Activated gamma-delta T cell treated with Interleukin-2 at 50 U/mL for 16 hours (primary cell): ENCODE measurements around the gene AJUBA.
"Not testable (repeated sequence)": the region's sequence is repeated elsewhere in the genome, so short reads cannot be mapped to it uniquely, and the experiment has no call there.

Experiments used
- DNase-seq: peaks from one replicate; pipeline ENCODE4 v3.0.0-alpha.2; 2020

The AJUBA gene

DNA sequence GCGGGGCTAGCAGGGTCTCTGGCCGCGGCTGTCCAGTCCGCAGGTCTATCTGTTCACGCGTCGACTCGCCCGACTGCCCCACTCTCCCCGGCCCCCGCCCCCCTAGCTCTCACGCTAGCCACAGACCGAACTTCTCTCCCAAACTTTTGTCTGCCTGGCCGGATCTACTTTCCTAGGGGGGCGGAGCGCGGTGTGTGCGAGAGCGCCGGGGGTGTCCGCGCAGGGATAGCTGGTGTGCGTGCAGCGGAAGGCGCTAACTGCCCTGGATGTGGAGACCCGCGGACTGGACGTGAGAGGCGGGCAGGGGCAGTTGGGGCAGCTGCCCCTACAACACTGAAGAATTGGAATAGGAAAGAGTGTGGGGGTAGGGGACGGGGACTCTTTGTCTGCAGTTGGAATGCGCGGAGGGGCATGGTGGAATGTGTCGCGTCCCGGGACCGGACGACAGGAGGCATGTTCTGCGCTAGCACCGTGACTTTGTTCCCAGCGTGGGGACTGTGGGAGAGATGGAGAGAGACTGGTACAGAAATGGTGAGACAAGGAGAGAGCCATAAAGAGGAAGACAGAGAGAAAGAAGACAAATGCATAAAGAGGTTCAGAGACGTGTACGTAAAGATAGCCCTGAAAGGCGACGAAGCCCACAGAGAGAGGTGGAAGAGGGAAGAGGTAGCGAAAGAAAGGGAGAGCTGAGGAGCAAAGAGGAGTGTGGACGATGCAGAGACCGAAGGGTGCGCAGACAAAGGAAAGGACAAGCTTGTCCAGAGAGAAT, at the start of gene AJUBA:
AJUBA (minus strand) TSS at position 75 of the 769 bp plus-strand sequence. CDS start 285 bp downstream, outside the sequence.
- DNase-seq, result peak; percentile 62

DNA sequence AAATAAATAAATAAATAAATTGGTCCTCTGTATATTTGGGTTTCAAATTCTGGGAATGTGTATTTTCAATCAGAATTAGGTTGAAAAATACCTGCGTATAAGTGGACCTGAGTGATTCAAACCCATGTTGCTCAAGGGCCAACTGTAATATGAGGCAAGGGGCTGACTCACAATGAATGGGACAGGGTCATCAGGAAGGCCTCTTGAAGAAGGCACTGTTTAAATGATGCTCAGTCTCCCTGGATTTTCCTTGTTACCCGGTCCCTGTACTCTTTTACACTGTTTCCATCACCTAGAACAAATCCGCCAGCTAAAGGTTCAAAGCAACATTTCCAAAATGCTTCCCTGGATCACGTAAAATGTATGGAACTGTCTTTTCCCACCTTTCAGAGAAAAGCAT, 48.6 kb upstream of the AJUBA start:
- no peak for DNase-seq

DNA sequence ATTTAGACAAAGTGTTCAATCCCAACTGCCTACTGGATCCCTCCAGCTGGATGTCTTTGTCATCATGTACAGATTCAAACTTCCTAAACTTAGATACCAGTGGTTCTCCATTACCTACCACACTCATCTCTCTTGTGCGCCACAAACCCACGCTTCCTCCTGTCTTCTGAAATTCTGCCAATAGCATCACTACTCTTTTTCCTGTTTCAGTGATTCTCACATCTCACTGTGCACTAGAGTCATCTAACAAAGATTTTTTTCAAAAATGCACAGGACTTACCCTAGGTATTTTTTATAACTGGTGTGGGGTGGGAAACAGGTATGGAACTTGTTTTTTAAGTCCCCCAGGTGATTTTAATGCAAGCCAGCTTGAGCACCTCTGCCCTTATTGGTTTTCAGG, 46.4 kb upstream of the AJUBA start:
- no peak for DNase-seq

DNA sequence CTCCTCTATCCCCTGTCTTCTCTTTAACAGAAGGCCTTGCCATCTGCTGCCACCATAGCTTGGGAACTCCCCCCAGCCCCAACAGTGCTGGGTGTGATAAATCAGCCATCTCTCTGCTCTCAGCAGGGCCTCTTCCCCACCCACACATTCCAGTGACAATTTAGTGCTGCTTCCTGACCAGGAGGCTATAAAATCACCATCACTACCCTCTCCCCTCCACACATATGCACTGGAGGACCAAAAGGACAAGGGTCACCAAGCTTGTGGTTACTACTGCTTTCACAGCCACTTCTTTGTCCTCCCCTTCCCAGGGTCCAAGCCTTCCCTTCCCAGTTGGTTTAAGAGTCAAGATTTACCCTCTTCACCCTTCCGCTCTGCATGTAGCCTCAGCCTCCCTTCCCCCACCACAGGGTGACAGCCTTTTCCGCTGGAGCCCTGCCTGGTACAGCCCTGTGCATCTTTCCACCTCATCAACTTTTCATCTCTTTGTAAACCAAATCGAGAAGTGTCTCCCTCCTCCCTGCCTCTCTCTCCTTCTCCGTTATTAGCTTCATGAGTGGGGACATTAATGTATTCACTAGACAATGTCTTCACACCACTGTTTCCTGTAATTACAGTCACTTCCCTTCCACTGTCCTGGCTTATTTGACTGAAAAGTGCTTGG, 42.9 kb upstream of the AJUBA start:
- DNase-seq, result no peak

DNA sequence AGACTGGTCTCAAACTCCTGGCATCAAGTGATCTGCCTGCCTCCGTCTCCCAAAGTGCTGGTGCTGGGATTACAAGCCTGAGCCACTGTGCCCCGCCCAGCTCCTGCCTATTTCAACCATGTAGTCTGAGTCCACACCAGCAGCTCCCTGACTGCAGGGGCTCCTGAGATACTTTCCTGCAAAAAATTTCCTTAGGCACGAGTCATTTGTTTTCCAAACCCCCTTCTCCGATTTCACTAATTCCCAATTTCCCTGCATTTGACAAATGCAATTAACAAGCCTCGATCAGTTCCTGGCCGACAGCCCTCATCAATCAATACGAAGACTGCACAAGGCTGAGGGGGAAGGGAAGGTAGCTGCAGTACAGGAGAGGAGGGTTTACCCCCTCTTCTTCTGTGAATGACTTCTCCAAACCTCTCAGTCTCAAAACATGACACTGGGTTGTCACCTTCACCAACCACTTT, 42.3 kb upstream of the AJUBA start:
- DNase-seq, result no peak

DNA sequence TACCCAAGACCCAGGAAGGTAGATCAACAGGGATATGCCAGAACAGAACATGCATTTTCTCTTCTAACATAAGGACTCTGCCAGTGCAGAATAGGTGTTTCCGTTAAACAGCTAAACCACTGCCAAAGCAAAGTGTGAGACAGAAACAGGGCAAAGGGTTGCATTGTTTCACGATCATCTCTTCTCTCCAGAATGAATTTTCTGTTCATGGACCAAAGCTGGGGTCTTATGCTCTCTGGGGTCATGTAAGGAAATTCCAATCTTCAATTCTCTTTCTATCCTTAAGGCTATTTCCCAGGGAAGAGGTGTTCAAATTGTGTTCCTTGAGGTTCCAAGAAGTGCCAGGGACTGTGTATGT, 41.4 kb upstream of the AJUBA start:
- no peak for DNase-seq

DNA sequence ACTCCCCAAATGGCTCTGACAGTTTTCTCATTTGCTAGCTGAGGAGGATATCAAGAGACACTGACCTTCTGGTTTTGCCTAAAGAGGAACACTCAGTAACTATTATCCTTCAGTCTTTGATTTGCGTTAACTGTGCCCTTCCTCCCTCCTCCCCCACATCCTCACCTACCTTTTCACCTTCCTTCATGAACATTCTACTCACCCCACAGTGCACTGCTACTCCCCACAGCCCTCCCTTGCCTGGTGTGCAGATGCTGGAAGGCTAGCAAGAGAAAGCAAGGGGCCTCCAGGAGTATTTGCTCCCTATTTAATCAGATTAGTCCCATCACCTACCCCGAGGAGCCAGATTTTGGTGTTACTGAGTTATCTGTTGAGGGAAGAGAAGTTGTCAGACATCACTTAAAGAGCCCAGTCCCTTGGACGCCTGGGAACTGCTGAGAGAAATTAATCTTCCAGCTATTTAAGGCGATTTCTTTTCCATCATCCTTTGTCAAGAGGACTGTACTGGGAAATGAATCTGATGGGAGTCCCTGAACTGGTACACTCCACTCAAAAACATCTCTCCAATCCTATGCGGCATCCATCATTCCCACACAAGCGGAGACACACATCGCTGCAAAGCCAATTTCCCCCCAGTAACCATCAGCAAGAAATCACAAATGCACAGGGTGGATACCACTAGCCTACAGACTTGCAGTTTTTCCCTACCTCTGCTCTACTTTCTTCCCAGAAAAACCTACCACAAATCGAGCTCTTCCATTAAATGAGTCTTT, 40.9 kb upstream of the AJUBA start:
- no peak for DNase-seq

DNA sequence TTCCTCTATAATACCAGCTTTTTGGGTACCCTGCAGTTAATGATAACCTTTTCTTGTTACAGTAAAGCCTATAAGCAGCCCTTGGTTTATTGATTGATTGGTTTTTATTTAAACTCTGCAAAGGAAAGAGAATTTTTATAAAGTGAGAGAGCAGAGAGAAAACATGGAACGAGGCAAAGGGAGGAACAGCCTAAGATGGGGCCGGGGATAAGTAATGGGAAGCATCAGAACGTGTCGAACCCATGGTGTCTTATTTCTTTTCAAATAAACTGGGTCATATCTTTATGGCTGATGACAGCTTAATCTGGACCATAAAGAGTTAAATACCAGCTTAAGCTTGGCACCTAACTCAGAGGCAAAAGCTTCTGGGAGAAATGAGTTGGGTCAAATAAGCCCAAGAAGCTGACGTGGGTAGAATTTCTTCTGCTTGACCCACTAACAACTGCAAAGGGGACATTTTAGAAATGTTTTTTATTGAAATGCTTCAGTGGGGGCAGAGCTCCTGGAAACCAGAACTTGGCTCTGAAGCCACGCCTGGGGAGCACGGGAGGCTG, 39.6 kb upstream of the AJUBA start:
- no peak for DNase-seq

DNA sequence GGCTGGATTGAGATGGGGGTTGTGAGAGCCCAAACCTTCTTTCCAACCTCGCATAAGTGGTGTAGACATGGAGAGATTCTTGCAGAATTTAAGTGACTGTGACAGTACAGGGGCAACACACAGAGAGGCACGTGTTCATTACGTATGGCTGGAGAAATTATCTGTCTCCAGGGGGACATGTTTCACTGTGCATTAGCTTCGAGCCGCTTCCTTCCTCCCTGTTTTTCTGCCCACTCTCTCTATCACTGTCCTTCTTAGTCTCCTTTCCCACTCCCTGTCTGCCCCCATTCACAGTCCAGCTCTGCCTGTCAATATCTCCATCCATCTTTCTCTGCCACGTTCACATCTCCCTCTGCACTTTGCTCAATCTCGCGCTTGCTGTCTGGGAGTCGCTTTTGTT, 39.1 kb upstream of the AJUBA start:
- DNase-seq, result no peak

DNA sequence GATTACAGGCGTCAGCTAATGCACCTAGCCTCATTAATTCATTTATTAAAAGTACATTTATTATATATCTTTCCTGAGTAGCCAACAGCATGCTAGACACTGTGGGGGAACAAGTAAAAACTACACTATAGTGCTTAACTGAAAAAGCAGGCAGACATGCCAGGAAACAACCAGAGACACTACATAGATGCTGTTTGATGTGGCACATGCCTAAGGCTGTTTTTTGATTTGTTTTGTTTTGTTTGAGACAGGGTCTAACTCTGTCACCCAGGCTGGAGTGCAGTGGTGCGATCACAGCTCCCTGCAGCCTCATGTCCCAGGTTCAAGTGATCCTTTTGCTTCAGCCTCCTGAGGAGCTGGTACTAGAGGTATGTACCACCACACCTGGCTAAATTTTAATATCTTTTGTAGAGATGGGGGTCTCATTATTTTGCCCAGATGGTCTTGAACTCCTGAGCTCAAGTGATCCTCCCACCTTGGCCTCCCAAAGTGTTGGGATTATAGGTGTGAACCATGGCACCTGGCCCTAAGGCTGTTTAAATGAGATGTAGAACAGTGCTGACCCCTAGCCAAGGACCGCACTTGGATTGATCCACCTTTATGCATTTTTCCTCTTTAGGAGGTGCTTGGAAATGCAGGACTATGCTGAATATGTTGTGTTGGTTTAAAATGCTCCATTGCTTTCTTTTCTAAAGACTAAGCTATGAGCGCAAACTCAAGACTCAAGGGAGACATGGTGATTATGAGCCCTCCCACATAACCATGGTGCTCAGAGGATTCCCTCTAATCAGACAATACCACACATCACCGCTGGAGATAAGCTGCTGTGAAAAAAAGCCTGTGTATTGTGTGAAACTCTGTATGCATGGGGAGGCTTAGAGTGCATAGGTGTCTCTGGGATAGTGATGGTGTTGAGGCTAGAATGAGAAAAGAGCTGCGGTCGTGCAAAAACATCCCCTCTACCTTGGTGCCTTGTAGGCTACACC, 38.1 kb upstream of the AJUBA start:
- DNase-seq, result no peak

DNA sequence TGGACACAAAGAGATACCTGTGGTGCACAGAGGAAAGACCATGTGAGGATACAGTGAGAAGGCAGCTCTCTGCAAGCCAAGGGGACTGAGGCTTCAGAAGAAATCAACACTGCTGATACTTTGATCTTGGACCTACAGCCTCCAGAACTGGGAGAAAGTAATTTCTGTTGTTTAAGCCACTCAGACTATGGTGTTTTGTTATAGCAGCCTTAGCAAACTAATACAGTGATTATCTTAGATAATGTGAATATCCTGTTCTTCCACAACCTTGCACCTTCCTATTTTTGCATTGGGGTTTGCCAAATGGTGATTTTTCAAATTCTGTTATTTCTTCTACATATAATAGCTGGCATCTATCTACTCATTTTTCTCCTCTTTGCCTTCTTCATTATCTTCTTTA, 35.8 kb upstream of the AJUBA start:
- DNase-seq, result no peak

DNA sequence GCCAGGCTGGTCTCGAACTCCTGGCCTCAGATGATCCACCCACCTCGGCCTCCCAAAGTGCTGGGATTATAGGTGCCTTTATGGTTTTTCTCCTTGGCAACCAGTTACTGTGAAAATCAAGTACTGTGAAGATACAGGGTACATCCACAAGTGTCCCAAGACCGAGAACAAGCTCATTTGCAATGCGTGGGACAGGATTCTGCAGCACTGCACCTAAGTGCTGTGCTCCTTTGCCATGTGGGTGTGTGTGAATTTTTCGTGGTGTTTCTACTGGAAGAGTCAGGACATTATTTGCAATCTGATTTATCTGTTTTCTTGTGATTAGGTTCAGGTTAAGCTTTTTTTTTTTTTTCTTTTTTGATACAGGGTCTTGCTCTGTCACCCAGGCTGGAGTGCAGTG, 34.7 kb upstream of the AJUBA start:
- no peak for DNase-seq

DNA sequence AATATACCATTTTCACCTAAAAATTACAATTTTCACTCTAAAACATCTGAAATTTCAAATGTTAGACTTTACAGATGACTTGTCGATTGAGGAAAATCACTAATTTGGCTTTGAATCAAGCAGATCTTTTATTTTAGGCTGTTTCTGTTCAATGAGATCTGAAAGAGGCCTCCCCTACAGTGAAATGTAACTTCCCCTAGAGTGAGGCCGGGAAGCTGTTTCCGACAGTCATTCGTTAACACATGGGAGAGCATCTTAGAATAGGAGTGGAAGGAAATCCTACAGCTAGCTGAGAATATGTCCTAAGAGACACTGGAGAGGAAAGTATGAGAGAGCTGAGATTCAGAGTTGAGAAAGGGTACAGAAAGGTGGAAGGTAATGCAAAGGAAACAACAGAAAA, 33.3 kb upstream of the AJUBA start:
- no peak for DNase-seq

DNA sequence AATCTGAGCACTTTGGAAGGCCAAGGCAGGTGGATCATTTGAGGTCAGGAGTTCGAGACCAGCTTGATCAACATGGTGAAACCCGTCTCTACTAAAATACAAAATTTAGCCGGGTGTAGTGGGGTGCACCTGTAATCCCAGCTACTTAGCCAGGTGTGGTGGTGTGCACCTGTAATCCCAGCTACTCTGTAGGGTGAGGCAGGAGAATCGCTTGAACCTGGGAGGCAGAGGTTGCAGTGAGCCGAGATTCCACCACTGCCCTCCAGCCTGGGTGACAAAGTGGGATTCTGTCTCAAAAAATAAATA, 31.4 kb upstream of the AJUBA start:
- DNase-seq, result not testable (repeated sequence)

DNA sequence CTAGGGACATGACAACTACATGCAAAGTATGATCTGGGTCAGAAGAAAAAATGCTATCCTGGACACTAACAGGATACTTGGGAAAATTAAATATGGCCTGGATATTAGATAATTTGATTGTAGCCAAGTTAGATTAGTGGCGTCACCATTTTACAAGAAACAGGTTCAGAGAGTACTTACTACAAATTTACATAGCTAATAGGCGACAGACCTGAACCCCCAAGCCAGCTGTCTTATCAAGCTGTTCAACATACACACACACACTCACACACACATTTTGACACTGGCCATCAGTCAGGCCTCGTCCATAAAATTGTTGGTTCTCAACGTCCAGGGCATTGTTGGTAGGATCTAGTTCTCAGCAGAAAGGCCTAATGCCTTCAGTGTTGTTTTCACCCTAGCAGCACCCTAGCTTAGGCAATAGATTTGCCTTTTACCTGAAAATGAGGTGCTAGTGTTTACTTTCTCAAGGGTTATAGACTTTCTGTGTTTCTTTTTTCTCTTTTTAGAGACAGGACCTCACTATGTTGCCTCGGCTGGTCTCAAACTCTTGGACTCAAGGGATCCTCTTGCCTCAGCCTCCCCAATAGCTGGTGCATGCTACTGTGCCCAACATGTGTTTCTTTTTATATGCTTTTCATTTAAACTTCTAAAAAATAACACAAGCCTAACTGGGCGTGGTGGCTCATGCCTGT, 30.9 kb upstream of the AJUBA start:
- no peak for DNase-seq

DNA sequence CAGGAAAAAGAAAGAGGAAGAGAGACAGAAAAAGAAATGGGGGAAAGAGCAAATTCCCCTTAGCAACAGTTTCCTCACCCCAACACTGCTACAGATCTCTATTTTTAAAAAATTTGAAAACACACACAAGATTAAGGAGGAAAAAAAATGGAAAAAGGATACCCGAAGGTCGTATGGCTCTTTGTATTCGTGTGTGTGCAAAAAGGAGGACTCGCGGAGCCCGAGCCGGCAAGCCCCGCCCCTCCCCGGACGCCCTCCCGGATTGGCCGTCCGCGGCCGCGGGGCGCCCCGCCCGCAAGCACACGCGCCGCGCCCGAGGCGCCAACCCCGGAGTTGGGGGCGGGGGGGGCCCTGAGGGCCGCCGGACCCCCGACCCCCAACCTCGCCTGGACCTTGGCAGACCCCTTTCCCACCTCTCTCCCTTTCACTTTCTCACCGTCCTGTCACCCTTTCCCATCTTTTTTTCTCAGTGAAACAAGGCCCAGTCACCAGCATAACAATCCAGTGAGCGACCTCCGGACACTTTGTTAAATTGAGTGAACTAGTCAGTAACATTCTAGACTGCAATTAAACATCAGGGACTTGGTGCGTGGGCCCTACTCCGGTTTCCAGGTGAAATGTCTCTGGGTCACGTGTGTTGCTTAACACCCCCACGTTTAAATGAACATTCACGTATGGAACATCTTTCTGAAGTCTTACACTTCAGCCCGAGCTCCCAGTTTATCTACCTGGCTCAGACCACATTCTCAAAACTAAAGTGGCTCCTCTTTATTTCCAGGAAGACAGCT, 27.8 kb upstream of the AJUBA start, which contains the start of gene C14orf93:
C14orf93 (minus strand) TSS at position 205 of the 788 bp plus-strand sequence. CDS start 11,120 bp downstream, outside the sequence.
- peak; percentile 78 for DNase-seq

DNA sequence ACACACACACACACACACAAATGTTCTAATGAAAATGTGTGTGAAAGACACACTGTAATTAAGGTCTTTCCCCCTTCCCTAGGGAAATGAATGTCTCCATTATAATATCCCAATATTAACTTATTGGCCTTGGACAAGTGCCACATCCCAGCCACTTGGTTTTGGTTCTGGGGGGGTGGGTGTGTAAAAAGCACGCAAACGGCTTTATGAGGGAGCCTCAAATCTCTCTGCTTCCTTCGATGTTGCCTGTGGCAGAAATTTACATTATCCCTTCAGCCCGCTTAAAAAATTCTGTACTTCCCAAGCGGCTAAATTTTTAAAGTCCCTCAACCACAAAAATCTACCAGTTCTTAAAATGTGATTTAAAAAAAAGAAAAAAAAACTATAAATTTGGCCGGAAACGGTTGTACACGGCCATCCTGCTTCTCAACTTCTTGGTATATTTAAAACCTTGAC, 27.2 kb upstream of the AJUBA start:
- DNase-seq, result no peak

DNA sequence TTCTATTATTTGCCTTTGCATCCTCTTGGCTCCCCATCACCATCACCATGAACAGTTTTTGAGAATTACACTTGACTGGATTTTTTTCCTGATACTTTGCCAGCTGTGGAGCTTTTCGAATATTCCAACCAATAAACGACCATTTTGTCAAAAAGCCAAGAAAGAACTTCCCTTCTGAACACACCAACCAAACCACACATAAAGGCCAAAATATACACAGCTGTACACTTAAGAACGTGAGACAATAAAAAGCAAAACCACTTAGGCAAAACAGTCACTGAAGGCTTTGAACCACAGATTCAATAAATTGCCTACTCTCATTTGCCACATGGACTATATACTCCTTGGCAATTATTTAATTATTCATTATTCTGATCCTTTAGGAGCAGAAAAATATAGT, 26.5 kb upstream of the AJUBA start:
- no peak for DNase-seq

DNA sequence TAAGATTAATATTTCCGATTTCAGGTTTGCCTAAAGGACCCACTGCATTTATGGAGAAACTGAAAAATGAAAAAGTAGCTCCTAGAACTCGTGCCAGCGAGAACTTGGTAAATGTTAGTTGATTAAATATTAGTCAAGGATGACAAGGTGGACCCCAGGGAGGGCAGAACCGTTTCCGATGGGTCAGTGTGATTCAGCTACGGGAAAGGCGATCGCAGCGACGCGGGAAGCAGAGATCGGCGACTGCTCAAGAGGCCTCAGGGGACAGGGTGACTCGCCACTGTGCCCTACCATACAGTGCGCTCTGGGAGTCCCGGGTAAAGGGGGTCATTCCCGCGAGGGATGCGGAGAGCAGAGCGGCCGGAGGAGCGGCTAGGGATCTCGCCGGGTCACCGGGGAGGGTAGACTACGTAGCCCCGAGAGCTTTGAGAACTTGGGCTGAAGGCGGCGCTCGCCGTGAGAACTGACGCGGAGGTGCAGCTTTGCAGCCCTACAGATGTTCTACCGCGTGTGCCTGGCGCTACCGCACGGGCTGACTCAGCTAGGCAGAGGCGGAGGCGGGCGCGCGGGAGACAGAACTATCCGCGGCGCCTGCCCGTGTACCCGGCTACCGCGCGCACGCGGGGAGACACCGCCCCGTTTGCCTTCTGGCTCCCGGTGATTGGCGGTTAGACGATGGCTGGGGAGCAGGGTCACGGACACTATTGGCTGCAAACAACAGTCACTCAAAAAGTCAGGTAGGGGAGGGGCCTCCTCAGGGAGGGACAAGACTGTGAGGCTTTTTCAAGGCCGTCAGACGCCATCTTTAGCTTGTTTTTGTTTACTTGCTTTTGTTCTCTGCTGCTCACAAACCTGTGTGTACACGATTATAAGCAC, 24.4 kb upstream of the AJUBA start:
- DNase-seq, result peak; percentile 95

DNA sequence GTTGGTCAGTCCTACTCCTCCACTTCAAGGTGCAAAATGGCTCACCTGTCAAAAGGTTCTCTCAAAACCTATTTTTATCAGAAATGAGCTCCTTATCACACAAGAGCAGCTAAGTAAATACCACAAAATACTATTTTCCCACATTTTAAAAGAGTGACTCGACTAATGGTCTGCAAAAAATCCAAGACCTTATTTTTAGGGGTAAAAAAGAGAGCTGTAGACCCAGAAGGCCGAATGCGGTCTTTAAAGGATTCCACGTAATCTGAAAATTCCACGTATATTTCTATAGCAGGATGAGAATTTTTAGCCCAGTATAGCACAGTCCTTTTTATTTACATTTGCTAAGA, 23.8 kb upstream of the AJUBA start:
- DNase-seq, result no peak
